ENCODE data around the gene PSMA1.
A peak's percentile ranks its signal among the peaks of the same experiment; 100 is the strongest.
"Not testable (repeated sequence)": the region's sequence is repeated elsewhere in the genome, so short reads cannot be mapped to it uniquely, and the experiment has no call there.

Gene PSMA1

DNA sequence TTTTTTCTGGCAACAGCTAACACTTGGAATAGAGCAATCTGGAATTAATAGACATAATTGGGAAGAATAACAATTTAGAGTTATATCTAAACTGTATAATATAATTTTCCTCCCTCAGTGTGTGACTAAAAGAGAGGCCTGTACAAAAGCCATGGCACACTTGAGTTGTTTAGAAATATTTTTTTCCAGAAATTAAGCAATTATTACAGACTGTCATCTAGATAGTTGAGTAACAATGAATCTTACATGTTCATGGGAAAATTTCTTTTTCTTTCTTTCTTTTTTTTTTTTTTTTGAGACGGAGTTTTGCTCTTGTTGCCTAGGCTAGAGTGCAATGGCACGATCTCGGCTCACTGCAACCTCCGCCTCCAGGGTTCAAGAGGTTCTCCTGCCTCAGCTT lies 15.0 kb upstream of the PSMA1 start:
- not testable (repeated sequence) for DNase-seq (ENCODE audit: low read depth in 2 of 2, low spot score in 1 of 2)

DNA sequence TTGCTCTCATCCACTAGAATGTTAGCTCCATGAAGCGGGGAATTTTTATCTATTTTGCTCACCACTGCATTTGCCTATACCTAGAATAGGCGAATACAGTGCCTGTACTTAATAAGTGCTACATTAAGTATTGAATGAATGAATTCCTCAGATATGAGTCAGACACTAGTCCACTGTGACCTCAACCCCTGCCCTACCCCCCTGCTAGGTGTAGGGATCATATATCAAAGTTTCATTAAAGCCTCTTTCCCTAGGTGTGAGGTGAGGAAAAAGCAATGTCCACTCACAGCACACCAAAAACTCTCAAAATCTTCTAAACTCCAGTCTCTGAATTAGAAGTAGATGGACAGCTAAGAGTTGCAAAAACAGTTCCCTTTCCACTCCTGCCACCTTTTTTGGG lies 9.8 kb upstream of the PSMA1 start:
- no peak for DNase-seq (ENCODE audit: low read depth in 2 of 2, low spot score in 1 of 2)

DNA sequence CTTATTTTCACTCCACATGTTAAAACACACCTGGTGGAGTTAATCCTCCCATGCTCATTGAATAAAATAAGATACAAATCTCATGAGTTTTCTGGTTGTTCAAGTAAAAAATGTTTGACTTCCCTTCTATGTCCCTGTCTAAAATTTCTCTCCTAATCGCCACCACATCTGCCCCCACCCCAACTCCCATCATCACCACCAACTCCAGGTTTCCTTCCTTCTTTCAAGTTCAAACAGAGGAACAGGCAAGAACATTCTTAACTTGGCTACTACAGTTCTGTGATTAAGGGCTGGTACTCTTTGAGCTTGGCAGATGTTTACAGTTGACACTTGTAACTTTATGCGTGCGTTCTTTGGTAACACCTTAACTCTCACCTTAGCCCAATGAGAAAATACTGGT lies 9.1 kb upstream of the PSMA1 start:
- DNase-seq (ENCODE audit: low read depth in 2 of 2, low spot score in 1 of 2) = no peak

DNA sequence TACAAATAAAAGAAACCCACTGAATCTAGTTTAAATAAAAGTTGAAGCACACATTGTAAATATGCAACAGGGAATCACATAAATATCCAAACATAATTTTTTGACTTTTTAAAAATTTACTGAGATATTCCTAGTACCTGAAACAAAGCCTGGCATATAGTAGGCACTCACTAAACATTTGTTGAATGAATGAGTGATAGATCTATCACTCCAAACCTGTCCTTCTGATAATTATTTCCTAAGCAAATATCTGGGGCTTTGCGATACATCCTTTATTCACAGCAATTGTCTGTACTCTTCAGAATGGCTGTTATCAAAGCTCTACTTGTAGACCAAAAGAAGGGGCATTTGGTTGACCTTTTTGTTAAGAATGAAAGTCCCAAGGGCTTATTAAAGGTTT lies 2.6 kb upstream of the PSMA1 start:
- no peak for DNase-seq (ENCODE audit: low read depth in 2 of 2, low spot score in 1 of 2)

DNA sequence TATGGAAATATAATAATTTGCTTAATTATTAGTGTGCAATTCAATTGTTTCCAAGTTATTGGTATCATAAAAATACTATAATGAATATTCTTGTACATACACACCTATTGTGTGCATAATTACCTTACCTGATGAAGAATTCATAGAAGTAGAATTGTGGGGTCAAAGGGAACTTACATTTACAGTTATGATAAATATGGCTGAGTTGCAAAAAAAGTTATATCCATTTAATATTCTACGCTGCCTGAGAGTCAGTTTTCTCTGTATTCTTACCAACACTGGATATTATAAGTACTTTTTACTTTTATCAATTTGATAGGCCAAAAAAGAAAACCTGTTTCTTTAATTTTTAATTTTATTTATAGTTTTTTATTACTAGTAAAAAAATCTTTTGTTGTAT lies 2.1 kb upstream of the PSMA1 start:
- no peak for DNase-seq (ENCODE audit: low read depth in 2 of 2, low spot score in 1 of 2)

DNA sequence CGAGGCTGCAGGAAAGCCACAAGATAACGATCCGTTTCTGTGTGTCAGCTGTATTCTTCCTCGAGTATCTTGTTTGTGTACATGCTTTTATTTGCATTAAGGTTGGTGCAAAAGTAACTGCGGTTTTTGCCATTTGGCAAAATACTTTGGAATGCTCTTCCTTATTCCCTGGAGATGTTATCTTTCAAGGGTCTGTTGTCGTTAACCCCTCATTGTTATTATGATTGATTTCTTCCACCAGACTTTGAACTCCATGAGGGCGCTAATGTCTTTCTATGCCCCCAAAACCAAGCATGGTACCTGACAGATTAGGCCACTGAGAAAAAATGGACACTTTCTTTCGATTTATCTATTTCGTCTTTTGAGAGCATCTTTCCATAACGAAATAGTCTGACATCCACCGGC lies 563 bp upstream of the PSMA1 start:
- no peak for DNase-seq (ENCODE audit: low read depth in 2 of 2, low spot score in 1 of 2)

DNA sequence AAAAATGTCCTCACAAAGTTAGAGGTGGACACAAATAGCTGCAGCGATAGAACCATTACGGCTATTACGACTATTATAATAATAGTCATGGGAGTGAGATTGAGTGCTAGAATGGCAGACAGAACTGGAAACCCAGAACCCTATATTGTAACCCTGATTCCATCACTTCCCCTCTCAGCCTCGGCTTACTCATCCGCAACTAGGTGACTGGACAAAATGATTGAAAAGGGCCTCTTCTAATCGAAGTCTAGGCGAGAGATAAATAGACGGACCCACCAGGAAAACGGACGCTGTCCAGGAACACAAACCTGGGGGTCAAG lies 629 bp downstream of the PSMA1 start:
- DNase-seq (ENCODE audit: low read depth in 2 of 2, low spot score in 1 of 2) = no peak

DNA sequence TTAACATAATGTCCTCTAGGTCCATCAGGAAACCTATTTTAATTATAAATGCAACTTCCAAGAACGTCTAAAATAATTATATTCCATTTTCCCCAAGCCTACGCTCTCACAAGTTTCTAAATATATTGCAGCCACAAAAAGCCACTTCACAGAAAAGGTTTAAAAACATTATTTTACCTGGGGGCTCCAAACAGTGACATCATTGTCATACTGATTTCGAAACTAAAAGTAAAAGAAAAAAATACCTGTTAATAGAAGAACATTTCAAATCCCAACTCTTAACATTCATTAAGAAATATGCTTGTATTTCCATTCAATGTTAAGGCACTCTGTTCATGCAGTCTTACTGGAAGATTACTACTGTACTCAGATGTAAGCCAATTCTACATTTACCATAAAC lies 1.4 kb downstream of the PSMA1 start:
- DNase-seq (ENCODE audit: low read depth in 2 of 2, low spot score in 1 of 2) = no peak

DNA sequence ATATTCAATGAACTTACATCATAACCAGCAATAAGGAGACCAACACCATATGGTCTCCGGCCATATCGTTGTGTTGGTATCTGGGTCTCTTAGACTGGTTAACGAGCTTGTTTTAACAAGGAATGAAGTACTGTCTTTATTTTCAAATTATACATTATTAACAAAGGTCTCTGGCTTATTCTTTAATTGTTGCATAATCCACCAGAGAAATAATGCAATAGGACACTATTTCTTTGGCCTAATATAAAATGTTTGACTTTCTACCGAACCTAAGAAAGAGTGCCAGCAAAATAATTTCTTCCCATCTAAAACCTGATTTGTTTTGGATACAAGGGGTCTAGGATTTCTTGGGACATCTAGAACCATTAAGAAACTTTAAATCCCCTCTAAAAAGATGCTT lies 6.4 kb downstream of the PSMA1 start:
- DNase-seq (ENCODE audit: low read depth in 2 of 2, low spot score in 1 of 2) = no peak

DNA sequence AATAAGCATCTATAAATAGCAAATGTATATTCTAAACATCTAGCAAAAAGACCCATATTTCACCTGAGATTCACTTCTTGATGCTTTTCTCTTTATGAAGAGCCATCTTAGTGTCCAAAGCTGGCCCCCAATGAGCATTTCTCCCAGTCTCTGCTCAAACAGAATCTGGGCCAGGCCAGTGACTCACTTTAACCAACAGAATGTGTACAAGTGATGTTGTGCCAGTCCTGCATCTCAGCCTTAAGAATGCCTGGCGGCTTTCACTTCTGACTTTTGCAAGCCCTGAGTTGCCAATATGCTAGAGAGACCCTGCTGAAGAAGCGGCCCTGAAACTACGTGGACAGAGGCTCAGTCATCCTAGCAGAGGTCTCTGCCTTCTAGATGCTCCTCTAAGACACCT lies 13.7 kb downstream of the PSMA1 start:
- no peak for DNase-seq (ENCODE audit: low read depth in 2 of 2, low spot score in 1 of 2)

DNA sequence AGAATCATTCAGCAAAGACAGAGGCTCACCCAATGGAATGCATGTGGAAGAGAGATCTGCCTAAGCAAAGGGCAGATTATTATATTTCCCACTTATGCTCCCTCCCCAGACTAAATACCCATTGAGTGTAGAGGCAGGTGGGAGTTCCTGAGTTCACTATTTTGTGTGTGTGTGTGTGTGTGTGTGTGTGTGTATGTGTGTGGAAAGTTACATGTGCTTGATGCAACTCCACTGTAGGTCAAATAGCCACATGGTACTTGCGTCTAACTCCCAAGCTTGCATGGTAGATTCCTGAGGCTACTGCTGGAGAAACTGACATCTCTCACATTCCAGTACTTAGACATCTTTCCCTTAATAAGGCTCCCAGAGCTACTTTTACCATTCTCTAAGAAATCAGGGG lies 17.2 kb downstream of the PSMA1 start:
- no peak for DNase-seq (ENCODE audit: low read depth in 2 of 2, low spot score in 1 of 2)

DNA sequence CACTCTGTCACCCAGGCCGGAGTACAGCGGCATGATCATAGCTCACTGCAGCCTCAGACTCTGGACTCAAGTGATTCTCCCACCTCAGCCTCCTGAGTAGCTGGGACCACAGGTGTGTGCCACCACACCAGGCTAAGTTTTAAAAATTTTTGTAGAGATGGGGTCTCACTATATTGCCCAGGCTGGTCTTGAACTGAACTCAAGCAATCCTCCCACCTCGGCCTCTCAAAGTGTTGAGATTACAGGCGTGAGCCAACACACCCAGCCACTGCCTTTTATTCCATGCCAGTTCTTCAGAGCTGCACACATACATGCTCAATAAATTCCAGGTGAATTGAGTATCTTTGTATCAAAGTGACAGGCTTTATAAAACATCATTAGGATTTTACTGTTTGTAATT lies 18.1 kb downstream of the PSMA1 start:
- DNase-seq (ENCODE audit: low read depth in 2 of 2, low spot score in 1 of 2) = no peak

DNA sequence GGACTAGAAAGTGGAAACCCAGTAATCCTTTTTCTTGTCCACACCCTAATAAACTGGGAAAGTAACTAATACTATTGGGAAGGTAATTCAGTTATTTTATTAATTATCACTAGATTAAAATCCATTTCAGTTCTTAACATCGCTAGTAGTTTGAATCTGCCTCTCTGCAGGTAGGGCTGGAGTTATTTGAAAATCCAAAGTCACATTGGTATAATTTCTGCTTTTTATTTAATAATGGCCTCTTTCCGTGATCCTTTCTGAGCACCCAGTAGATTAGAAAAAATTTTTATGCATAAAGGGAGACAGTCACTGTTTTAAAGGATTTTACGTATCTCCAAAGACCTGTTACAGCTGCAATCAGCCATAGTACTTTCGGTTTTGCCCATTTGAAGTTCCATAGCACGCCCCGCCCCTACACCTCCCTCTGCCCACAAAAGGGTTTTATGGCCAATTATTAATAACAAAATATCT lies 20.0 kb downstream of the PSMA1 start:
- peak; percentile 13 to 19 for DNase-seq (ENCODE audit: low read depth in 2 of 2, low spot score in 1 of 2)

DNA sequence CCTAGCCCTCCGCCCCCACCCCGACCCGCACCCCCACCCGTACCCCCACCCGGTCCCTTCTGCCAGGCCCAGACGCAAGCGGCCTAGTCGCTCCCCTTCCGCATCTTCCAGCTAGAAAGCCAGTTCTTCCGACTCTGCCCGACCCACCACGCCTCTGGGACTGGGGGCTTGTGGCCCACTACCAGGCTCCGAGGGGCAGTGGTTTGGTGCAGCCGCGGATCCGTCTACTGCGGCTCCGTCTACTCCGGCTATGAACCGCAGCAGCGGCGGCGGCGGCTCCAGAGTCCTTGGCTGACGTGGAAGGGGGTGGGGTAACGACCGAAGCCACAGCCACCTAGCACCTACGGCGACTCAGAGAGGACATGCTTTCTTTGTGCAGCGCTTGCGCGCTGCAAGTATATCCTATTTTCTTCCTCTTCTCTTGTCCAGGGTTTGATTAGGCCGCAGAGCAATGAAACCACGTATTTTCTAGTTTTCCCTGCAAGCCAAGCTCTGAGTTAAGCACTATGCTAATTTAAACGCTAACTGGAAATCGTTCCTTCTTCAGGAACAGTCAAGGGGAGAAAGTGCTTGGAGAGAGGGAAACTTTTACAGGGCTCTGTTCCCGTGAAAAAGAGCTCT lies 20.5 kb downstream of the PSMA1 start, which contains the start of gene COPB1:
Gene COPB1, minus strand, starts transcription at position 252 of the 621 bp plus-strand sequence. CDS start 883 bp downstream, outside the sequence.
- peak; percentile 80 to 84 for DNase-seq (ENCODE audit: low read depth in 2 of 2, low spot score in 1 of 2)

DNA sequence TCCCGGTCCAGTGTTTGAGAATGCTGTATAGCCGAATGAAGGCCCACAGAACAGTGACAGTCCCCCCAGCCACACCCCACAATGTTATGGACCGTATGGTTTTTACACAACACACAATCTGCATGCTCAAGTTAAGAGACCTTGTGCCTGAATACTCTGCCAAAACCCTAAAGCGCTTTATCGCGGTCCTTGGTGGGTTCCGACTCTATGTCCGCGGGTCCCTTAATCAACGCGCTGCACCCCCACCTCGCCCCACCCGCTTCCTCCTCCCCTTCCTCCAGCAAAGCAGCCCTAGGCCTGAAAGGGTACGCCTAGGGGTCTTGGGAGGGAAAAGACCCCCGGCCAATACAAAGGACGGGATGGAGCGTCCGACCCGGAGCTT lies 21.0 kb downstream of the PSMA1 start:
- DNase-seq (ENCODE audit: low read depth in 2 of 2, low spot score in 1 of 2) = peak in 1 of 2 donors; percentile 2

DNA sequence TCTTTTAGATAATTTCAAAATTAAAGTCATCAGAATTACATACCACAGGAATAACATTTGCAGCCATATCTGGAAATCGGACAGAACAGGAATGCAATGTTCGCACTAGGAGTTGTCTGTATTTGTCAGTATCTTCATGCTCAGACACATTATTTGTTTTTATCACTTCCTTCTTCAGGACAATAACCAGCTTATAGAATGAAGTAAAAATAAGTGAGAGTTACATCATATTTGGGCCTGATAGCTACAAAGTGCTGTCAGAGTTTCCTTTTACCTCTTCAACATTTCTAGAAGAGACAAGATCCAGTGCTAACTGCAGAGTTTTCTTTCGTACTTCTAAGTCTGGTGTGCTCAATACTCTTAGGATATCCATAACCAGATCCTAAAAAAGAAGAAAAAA lies 39.5 kb downstream of the PSMA1 start:
- DNase-seq (ENCODE audit: low read depth in 2 of 2, low spot score in 1 of 2) = no peak

DNA sequence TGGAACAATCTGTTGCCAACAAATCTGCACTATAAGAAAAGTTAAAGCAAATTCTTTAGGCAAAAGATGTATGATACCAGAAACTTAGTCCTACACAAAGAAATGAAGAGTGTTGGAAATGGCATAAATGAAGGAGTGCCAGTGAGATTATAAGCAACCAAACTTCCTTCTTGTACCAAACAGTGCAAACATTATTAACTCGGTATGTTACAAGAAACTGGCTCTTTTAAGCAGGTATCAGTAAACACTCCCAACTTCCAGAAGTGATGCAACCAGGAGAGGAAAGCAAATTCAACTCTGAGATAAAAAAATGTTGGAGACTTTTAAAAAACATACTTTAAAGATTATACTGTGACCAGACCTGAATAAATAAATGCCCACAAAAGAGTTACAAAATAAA lies 49.1 kb downstream of the PSMA1 start:
- DNase-seq (ENCODE audit: low read depth in 2 of 2, low spot score in 1 of 2) = no peak

DNA sequence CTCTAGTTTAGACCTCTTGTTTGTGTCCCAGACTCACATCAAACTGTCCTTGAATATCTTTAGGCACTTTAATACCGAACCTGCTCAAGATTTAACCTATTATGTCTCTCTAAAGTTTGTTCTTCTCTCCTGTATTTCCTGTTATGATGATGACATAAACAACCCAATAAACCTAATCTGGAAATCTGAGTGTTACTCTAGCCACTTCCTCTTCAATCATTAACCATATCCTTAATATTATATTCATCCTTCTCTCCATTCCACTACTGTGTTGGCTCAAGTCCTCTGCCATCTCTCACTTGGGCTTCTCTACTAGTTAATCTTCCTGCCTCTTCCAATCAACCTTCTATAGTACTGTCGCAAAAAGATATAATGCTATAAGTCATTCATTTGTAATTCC lies 56.6 kb downstream of the PSMA1 start:
- DNase-seq (ENCODE audit: low read depth in 2 of 2, low spot score in 1 of 2) = no peak

DNA sequence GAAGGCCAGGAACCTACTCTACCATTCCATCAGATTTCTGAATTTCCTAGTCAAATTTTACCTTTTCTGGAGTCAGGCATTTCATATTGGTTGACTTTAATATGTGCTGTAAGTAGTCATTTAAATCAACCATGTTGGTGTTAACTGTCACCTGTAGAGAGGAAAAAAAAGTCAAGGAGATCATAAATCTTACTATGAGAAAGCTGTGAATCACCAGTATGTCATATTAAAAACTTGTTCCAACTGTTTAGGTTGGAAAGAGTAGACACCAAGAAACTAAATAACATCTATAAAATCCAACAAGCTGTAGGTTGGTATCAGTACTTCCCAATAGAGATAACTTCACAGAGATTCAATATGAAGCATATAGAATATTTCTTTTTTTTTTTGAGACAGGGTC lies 60.0 kb downstream of the PSMA1 start:
- DNase-seq (ENCODE audit: low read depth in 2 of 2, low spot score in 1 of 2) = no peak

DNA sequence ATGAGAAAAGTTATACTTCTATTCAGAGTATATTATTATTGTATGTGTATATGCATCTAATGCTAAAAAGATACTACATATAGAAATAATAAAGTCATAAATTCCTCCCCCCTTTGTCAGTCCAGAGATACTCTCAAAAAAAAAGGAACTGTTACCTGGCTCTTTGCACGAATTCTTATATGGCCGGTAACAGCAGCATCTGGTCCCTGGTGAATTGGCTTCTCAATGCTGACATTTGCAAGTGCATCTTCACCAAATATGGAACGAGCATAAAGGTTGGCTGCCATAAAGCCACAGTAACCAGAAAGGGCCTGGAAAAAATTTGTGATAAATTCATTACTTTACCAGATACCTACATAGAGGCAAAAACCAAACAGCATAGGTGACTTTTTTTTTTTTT lies 61.8 kb downstream of the PSMA1 start:
- DNase-seq (ENCODE audit: low read depth in 2 of 2, low spot score in 1 of 2) = no peak

DNA sequence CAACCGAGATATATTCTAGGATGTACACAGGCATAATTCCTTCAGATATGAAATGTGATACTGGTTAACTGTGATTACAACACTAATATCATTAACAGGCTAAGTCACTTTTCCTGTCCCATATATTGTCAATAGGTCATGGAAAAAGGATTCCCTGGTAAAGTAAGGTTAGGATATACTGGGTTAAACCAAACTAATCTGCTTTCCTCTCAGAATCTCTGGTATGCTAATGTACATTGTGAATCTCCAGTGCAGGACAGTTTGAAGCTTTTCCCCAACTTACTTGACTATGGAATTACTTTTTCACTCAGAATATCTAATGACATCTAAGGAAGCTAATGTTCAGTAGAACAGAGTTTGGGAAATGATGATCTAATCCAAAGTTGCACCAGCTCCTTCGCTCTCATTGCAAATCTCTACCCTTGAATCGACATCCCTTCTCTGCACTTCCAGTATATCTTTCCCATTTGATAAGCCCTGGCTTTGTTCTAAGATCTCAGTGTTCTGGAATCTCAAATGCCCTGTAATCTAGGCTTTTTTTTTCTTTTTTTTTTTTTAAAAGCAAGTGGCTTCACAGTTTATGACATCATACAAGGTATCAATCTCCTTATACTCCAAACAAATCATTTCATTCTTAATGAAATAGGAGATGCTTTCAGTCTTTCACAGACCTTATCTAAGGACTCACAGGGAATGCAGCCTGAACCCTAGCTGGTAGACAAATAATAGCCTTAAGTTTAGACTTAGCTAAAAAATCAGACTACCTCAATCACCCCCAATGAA lies 64.3 kb downstream of the PSMA1 start:
- DNase-seq (ENCODE audit: low read depth in 2 of 2, low spot score in 1 of 2) = no peak
